Neural progenitor cell (in vitro differentiated cells): ENCODE data around the gene CYP2F1.

Experiments
- CTCF ChIP-seq: fragments of 200-600 bp; sonication (generic); IDR thresholded peaks from 2 replicates; pipeline ENCODE4 v1.5.1; 2017; ENCODE audit warnings: antibody characterized with exemption, mild to moderate bottlenecking
- EZH2phosphoT487 ChIP-seq: fragments of 200-600 bp; sonication (generic); IDR thresholded peaks from 2 replicates; pipeline ENCODE4 v1.6.1; 2017; ENCODE audit warnings: antibody characterized with exemption

- TF ChIP-seq CTCF (no peak), EZH2phosphoT487 (no peak)
Observed at GRCh38 chr19:41116261-41116660, 2.0 kb downstream of the CYP2F1 start.
